ENCODE measurements around the gene COL18A1.

Gene COL18A1

GRCh38 chr21:45401916-45402900, 2.8 kb upstream of the COL18A1 start:
- no peak for DNase-seq (ENCODE audit: low read depth)

DNA sequence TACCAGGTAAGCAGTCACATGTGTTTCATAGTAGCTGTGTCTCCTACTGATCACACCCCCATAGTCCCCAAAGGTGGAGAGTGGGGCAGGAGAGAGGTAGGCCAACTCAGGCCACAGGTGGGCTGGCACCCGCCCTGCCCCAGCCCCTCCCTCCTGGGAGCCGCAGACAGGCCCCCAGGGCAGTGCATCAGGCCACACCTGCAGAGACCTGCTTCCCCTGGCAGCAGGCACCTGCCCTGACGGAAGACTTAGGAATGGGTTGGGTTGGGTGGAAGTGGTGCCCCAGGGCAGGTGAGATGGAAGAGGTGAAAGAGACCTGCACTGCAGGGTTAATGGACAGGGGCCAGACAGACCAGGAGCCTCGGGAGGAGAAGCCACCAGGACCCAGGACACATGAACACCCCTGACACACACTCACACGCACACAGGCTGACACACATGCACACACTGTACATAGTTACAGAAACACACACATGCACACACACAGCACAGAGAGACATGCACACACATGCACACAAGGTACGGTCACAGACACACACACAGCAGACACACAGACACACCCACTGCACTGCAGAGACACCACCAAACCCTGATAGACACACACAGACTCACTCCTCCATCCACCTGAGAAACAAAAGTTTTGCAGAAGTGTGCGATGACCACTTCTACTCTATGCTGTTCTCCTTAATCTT, 1.7 kb upstream of the COL18A1 start:
- no peak for DNase-seq (ENCODE audit: low read depth)

DNA sequence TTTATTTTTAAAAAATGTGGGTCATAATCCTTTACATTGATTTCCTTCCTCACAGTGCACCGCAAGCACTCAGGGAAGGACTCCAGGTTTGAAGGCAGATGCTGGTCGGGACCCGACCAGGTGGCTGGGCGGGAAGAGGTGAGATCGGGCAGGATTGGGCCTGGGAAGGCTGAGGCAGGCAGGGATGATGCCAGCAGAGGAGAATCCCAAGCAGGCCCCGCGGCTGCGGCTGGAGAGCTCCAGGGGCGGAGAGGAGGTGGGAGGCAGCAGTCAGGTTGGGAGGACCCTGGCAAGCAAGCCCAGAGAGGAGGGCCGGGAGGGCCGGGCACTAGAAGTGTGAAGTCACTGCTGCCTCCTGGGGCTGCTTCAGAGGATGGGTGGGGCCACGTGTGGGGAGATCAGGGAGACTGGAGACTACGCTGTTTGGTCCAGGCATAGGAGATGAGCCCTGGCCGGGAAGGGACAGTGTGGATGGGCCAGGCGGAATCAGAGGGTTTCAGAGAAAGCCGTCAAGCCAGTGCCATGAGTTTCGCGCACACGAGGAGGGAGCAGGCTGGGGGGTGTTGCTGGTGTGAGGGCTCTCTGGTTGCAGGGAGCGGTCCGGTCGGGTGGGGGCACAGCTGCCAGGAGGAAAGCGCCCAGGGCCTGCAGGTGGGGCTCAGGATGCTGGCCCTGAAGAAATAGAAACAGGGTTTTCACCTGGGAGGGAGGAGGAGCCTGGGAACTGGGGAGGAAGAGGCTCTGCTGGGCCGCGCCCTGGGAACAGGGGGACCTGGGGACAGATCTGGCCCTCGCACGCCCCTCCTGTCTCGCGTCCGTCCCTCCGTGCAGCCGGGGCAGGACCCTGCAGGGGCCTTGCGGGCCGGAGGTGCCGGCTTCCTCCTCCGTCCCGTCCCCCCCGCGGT, 888 bp upstream of the COL18A1 start:
- no peak for DNase-seq (ENCODE audit: low read depth)

DNA sequence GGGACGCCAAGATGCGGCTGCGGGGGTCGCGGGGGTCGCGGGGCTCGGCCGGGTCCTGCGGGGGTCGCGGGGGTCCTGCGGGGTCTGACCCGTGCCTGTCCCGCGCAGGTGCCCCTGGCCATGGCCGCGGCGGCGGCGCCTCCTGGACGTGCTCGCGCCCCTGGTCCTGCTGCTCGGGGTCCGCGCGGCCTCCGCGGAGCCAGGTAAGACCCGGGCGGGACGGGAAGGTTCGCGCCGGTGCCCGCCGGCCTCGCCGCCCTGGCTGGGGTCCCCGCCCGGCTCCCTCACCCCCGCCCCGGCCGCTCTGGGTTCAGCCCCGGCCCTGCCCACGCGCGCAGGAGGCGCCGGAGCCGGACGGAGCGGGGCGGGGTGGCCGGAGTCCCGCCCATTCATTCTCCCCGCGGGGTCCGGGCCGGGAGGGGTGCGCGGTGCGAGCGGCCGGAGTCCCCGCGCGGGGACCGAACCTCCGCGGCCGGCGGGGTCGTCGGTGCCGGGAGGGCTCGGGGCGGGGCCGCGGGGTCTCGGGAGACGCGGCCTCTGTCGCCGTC, 380 bp downstream of the COL18A1 start:
- DNase-seq (ENCODE audit: low read depth), result no peak

GRCh38 chr21:45405819-45406762, 1.1 kb downstream of the COL18A1 start:
- no peak for DNase-seq (ENCODE audit: low read depth)

DNA sequence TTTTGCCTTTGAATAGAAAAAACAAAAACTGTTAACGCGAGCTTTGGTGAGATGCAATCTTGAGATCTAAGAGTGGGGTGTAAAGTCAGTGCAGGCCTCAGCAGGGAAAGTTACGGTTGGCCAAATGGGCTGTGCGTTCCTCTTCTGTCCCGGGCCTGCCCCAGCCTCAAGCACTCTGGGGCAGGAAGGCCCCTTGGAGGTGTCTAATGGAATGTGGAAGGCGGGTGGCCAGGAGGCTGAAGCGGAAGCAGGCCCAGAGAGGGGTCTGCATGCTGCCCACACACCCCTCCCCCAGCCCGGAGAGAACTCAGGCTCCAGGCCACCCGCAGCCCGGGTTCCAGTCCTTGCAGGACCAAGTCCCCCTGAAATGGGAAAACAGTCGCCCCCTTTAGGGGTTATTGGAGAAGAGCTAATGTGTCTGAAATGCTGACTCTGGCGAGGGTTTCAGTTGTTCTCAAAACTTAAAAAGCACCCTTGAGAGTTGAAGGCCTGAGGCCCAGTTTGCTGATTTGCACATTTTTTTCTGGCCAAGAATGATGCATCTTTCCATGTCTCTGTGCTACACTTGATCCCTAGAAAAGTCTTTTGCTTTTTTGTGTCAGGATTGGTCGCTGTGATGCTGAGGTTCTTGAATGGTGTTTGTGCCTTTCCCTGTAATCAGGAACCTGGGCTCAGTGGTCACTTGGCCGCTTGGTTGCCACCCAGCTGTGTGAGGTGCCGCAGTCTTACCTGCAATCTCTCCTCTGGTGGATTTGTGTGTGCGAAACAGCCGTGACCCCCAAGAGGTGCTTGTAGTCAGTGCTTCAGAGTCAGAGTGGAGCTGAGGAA, 2.0 kb downstream of the COL18A1 start:
- no peak for DNase-seq (ENCODE audit: low read depth)

- no peak for DNase-seq (ENCODE audit: low read depth)
These were observed 2.8 kb downstream of the COL18A1 start for GRCh38 chr21:45407629-45408247.

DNA sequence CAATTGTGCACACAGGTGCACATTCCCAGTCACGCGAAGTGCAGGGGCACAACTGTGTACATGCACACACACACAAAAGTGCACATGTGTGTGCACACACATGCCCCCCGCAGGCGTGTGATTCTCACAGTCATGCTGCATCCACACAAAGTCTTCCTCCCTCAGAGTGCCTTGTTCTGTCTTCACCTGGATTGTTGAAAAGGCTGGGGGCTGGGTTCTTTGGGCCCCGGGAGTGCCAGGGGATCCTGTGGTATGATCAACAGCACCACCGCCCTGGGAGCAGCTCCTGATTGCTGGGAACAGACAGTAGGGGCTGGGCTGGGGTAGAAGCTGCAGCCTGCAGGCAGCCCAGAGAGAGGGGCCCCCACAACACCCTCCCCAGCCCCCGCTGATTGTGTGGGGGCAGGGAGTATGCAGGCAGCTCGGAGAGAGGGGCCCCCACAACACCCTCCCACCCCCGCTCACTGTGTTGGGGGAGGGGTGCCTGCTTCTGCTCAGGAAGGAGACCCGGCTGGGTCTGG, 3.4 kb downstream of the COL18A1 start:
- DNase-seq (ENCODE audit: low read depth), result no peak

DNA sequence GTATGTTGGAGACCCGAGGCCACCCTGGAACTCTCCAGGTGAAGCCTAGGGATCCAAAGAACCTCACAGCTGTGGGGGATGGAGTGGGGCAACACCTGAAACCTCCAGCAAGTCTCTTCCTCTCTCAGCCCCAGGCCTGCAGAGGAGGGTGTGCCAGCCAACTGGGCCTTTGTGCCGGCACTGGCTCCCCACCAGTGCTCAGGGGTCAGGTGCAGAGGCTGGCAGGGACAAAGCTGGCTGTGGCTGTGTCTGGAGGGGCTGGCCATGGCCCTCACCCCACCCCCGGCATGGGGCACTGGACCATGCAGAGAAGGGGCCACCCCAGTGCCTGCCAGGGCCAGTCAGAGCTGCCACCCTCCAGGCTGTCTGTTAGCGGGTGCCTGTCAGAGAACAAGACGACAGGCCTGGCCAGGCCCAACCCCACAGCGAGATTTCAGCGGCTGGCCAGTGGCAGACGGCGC, 3.9 kb downstream of the COL18A1 start:
- DNase-seq (ENCODE audit: low read depth), result no peak

GRCh38 chr21:45409466-45410150, 4.6 kb downstream of the COL18A1 start:
- no peak for DNase-seq (ENCODE audit: low read depth)

DNA sequence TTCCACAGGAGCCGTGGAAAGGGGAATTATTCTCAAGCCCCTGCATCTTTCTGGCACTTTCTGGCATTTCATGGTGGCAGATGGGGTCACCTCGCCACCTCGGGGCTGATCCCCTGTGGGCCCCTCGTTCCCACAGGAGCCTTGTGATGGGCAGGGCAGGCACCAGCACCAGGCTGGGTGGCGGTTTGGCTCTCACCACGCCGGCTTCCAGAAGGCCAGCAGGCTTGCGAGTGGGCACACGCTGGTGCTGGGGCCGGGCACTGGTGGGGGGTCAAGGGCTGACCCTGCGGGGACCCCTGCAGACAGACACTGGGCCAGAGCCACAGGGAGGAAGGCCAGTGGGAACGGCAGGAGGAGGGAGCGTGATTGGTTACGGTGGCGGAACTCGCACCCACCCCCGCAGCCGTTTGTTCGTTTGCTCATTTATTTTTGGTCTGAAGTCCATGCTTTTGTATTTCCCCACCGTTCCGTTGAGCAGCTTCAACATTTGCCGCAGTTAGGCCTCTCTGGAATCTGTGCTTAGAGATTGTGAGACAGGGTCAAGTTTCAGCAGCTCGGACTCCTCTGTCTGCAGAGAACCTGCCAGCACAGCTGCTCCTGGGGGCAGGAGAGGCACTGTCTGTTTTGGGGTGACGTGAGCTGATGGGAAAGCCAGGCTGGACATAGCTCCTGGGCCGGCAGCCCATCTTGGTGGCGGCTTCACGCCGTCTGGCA, 5.3 kb downstream of the COL18A1 start:
- DNase-seq (ENCODE audit: low read depth), result no peak

- DNase-seq (ENCODE audit: low read depth), result no peak
These were observed 6.2 kb downstream of the COL18A1 start for GRCh38 chr21:45410865-45411809.

GRCh38 chr21:45411810-45412206, 6.8 kb downstream of the COL18A1 start:
- no peak for DNase-seq (ENCODE audit: low read depth)

DNA sequence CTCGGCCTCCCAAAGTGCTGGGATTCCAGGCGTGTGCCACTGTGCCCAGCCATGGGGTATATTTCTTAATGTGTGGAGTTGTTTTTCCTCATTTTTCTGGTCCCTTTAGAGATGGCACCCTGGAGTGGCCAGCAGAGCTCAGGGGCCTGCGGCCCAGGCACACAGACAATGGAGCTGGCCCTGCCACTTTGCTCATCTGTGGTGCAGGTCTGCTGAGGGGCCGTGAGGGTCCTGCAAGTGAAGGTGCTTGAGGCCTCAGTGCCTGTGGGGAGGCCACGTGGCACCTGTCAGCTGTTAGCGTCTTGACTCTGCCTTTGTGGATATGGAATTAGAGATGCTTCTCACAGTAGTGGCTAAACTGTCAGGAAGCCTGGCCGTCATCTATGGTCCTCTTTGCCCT, 7.5 kb downstream of the COL18A1 start:
- DNase-seq (ENCODE audit: low read depth), result no peak

GRCh38 chr21:45412909-45413611, 8.1 kb downstream of the COL18A1 start:
- no peak for DNase-seq (ENCODE audit: low read depth)

DNA sequence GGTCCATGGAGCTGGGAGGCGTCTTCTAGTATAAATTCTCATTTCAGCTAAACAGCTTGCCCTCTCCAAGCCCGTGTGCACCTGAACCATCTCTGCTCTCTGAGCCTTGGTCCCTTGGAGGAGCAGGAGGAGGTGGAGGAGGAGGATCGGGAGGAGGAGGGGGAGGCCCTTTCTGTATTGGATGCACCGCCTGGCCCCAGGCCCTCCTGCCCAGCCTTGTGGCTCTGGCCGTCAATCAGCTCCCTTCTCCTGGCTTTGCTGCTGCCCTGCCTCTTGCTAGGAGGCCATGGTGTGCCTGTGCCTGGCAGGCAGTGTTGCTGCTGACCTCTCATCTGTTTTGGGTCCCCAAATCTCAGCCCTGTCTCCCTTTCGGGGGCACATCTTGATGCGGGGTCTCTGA, 9.0 kb downstream of the COL18A1 start:
- no peak for DNase-seq (ENCODE audit: low read depth)
